HepG2 (cell line): ENCODE measurements around the gene DLEC1. TPM values are rescaled to one million over a fixed set of nuclear protein-coding genes. Genes with fewer than 3 reads are reported as not detected.

ENCODE experiments used
- ATF7 ChIP-seq, 2 experiments: fragments of 450-650 bp in 1 of 2; sonication (generic) in 1 of 2; formaldehyde crosslinking in 1 of 2; IDR thresholded peaks; 2 replicates each; pipeline versions ENCODE4 v1.4.0 to v1.6.1; 2016 to 2020; ENCODE audit warnings: antibody characterized with exemption in 1 of 2, mild to moderate bottlenecking in 1 of 2, missing genetic modification reagents in 1 of 2
- ELF1 ChIP-seq: sonication (generic); formaldehyde crosslinking; IDR thresholded peaks from 2 replicates; pipeline ENCODE4 v1.4.0; 2020; ENCODE audit warnings: missing genetic modification reagents
- HDAC1 ChIP-seq: sonication (generic); formaldehyde crosslinking; IDR thresholded peaks from 2 replicates; pipeline ENCODE4 v1.5.1; 2020; ENCODE audit warnings: mild to moderate bottlenecking, missing genetic modification reagents
- LCORL ChIP-seq, 2 experiments: fragments of 450-650 bp in 1 of 2; sonication (generic) in 1 of 2; formaldehyde crosslinking in 1 of 2; IDR thresholded peaks; 2 replicates each; pipeline versions ENCODE4 v1.5.0 to v1.6.1; 2017 to 2020; ENCODE audit warnings: antibody characterized with exemption in 1 of 2, missing genetic modification reagents in 1 of 2
- PRDM10 ChIP-seq: sonication (generic); formaldehyde crosslinking; IDR thresholded peaks from 2 replicates; pipeline ENCODE4 v1.4.0; 2020; ENCODE audit warnings: low read depth, missing genetic modification reagents
- RERE ChIP-seq: IDR thresholded peaks from 2 replicates; pipeline ENCODE4 v1.6.1; 2016; ENCODE audit warnings: low read depth, missing genetic modification reagents, missing compliant biosample characterization
- UBTF ChIP-seq: sonication (generic); formaldehyde crosslinking; IDR thresholded peaks from 2 replicates; pipeline ENCODE4 v1.4.0; 2020; ENCODE audit warnings: mild to moderate bottlenecking, missing genetic modification reagents
- ZC3H13 ChIP-seq: sonication (generic); formaldehyde crosslinking; IDR thresholded peaks from 2 replicates; pipeline ENCODE4 v1.8.1; 2023; ENCODE audit warnings: mild to moderate bottlenecking, missing genetic modification reagents, moderate library complexity
- ZNF317 ChIP-seq: sonication (generic); formaldehyde crosslinking; IDR thresholded peaks from 2 replicates; pipeline ENCODE4 v1.5.0; 2020; ENCODE audit warnings: mild to moderate bottlenecking, missing genetic modification reagents
- ZNF580 ChIP-seq: IDR thresholded peaks from 2 replicates; pipeline ENCODE4 v1.6.1; 2016; ENCODE audit warnings: low read depth, borderline replicate concordance
- ZNF841 ChIP-seq: sonication (generic); formaldehyde crosslinking; IDR thresholded peaks from 2 replicates; pipeline ENCODE4 v1.8.1; 2023; ENCODE audit warnings: missing genetic modification reagents, borderline replicate concordance
- ZNF879 ChIP-seq: sonication (generic); formaldehyde crosslinking; IDR thresholded peaks from 2 replicates; pipeline ENCODE4 v1.8.1; 2023; ENCODE audit warnings: missing genetic modification reagents
- polyA plus RNA-seq, 8 experiments: library from polyadenylated mRNA; depleted of rRNA in 3 of 8; stranded (reverse) in 7 of 8; unstranded in 1 of 8; fragments of >200 nt; fragmentation: Illumina TruSeq in 4 of 8; extraction: Trizol in 4 of 8; gene quantifications; 2 replicates each; pipeline versions ENCODE4 v1.2.1 to v1.2.3, GENCODE V29; 2011 to 2016; ENCODE audit warnings: low read depth in 4 of 8, missing spikeins in 1 of 8, mixed read lengths in 1 of 8; ENCODE audit not compliant: insufficient read depth in 1 of 8
- total RNA-seq, 5 experiments: library from RNA; depleted of rRNA; stranded (reverse); fragments of >200 nt; fragmentation: Illumina TruSeq; extraction: Trizol; gene quantifications; 2 replicates each; pipeline ENCODE4 v1.2.3, GENCODE V29; 2016; ENCODE audit warnings: low read depth in 1 of 5

Gene DLEC1
- total and polyA plus RNA-seq, 2 of the 13 experiments (the other 11 are each of a cell fraction or from before 2014, with no cell fraction given), result 0.09 TPM; not detected in 1

GRCh38 chr3:38136777-38137614 is 98.0 kb downstream of the DLEC1 start, which contains the start of gene ACAA1 (continued):
- no peak for TF ChIP-seq RERE (CRISPR knock-in tag)
- TF ChIP-seq UBTF (CRISPR knock-in tag), result peak; percentile 78; the same call in 1 of the 2 replicates
- TF ChIP-seq HDAC1 (CRISPR knock-in tag), result peak; percentile 40; the same call in 1 of the 2 replicates
- TF ChIP-seq ZNF317 (CRISPR knock-in tag), result 0 out of 2 replicates have a peak, but pooled peaks have one; percentile 43
- TF ChIP-seq LCORL (IDR thresholded peaks at IDR 0.05), result 0 out of 2 replicates have a peak, but pooled peaks have one; percentile 17
- TF ChIP-seq LCORL (CRISPR knock-in tag; IDR thresholded peaks at IDR 0.05), result peak; percentile 54; the same call in 1 of the 2 replicates
- no peak for TF ChIP-seq ZNF879 (CRISPR knock-in tag)
- peak; percentile 90 for TF ChIP-seq ELF1 (CRISPR knock-in tag)
- no peak for TF ChIP-seq ZNF841
- TF ChIP-seq ZC3H13, result no peak; the same call in 1 of the 2 replicates
- no peak for TF ChIP-seq ZNF580 (CRISPR knock-in tag)
- no peak for TF ChIP-seq ATF7 (IDR thresholded peaks at IDR 0.05)
- TF ChIP-seq ATF7 (CRISPR knock-in tag; IDR thresholded peaks at IDR 0.05), result no peak
- TF ChIP-seq PRDM10 (CRISPR knock-in tag), result no peak
